Sigmoid colon (tissue), 7 donors: ENCODE results near the gene ESRRB. TPM values are rescaled to one million over a fixed set of nuclear protein-coding genes. Genes with fewer than 3 reads are reported as not detected.
"Not testable (repeated sequence)": the region's sequence is repeated elsewhere in the genome, so short reads cannot be mapped to it uniquely, and the experiment has no call there.

Experiments
- DNase-seq: peaks from one replicate; pipeline ENCODE4 v3.0.0-alpha.2; 2019
- H3K27ac ChIP-seq, 4 donors: fragments of 200-600 bp; sonication (generic); one replicate each; pipeline ENCODE4 v1.5.1; 2016 to 2019; ENCODE audit warnings: mild to moderate bottlenecking in 1 of 4
- H3K27me3 ChIP-seq, 3 donors: fragments of 200-600 bp; sonication (generic); one replicate each; pipeline ENCODE4 v1.5.1; 2019; ENCODE audit warnings: mild to moderate bottlenecking in 1 of 3
- H3K36me3 ChIP-seq, 4 donors: fragments of 200-600 bp; sonication (generic); one replicate each; pipeline ENCODE4 v1.5.1; 2016 to 2019
- H3K4me1 ChIP-seq, 4 donors: fragments of 200-600 bp; sonication (generic); one replicate each; pipeline ENCODE4 v1.5.1; 2017 to 2019
- H3K4me3 ChIP-seq, 4 donors: fragments of 200-600 bp; sonication (generic); one replicate each; pipeline ENCODE4 v1.5.1; 2017 to 2019; ENCODE audit warnings: mild to moderate bottlenecking in 2 of 4, moderate library complexity in 1 of 4
- H3K9me3 ChIP-seq, 4 donors: fragments of 200-600 bp in 3 of 4; sonication (generic) in 3 of 4; one replicate each; pipeline versions ENCODE4 v1.5.1 to v1.6.1; 2013 to 2019
- EP300 ChIP-seq, 4 donors: sonication (generic); formaldehyde crosslinking; IDR thresholded peaks; one replicate each; pipeline ENCODE4 v1.6.1; 2017; ENCODE audit warnings: antibody characterized with exemption in 4 of 4
- POLR2A ChIP-seq, 2 donors: fragments of 450-650 bp; IDR thresholded peaks; one replicate each; pipeline ENCODE4 v1.6.1; 2016; ENCODE audit warnings: antibody characterized with exemption in 2 of 2, mild to moderate bottlenecking in 2 of 2, moderate library complexity in 2 of 2
- POLR2AphosphoS5 ChIP-seq, 4 donors: sonication (generic); formaldehyde crosslinking; IDR thresholded peaks; one replicate each; pipeline ENCODE4 v1.6.1; 2017; ENCODE audit warnings: antibody characterized with exemption in 4 of 4
- WGBS, 2 donors: extraction: QIAGEN DNeasy Blood & Tissue Kit; methylation state at CpG; one replicate each; pipeline ENCODE4 v1.1.7; 2013; 5-methylcytosine and 5-hydroxymethylcytosine counted together
- intact Hi-C: fragments of 100-400 bp; cut with DNase I; formaldehyde crosslinking; loops from one replicate; pipeline ENCODE4 v1.15.1; 2023
- polyA plus RNA-seq, 3 donors: library from polyadenylated mRNA; stranded (reverse); fragments of 200-250 nt; gene quantifications; one replicate each; pipeline ENCODE4 v1.2.3, GENCODE V29; 2013
- total RNA-seq, 4 donors: library from RNA; depleted of rRNA; stranded (reverse); fragments of >200 nt; gene quantifications; one replicate each; pipeline ENCODE4 v1.1.0, GENCODE V29; 2016
- TF ChIP-seq, protein P1 (sequence below), 4 experiments: fragments of 450-650 bp in 3 of 4; fragments of 200-600 bp in 1 of 4; IDR thresholded peaks; one replicate each; pipeline ENCODE4 v1.5.1; 2016 to 2019; ENCODE audit warnings: antibody characterized with exemption in 4 of 4, mild to moderate bottlenecking in 3 of 4, moderate library complexity in 2 of 4
- donor health status: healthy with polysubstance abuse.
- donor health status: Bipolar disorder and iron deficiency.
- donor health status: healthy.

ESRRB gene
- total and polyA plus RNA-seq, 7 donors = under 0.01 to 0.04 TPM; not detected in 5

- intact Hi-C loops = loop anchor here (10.0 kb wide), 1 partner anchor 126 kb away; no protein-coding TSS in a partner anchor
- TF ChIP-seq, protein P1, sequence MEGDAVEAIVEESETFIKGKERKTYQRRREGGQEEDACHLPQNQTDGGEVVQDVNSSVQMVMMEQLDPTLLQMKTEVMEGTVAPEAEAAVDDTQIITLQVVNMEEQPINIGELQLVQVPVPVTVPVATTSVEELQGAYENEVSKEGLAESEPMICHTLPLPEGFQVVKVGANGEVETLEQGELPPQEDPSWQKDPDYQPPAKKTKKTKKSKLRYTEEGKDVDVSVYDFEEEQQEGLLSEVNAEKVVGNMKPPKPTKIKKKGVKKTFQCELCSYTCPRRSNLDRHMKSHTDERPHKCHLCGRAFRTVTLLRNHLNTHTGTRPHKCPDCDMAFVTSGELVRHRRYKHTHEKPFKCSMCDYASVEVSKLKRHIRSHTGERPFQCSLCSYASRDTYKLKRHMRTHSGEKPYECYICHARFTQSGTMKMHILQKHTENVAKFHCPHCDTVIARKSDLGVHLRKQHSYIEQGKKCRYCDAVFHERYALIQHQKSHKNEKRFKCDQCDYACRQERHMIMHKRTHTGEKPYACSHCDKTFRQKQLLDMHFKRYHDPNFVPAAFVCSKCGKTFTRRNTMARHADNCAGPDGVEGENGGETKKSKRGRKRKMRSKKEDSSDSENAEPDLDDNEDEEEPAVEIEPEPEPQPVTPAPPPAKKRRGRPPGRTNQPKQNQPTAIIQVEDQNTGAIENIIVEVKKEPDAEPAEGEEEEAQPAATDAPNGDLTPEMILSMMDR (IDR thresholded peaks at IDR 0.05) = no peak
- no peak for TF ChIP-seq POLR2AphosphoS5 (IDR thresholded peaks at IDR 0.05)
- H3K4me3 ChIP-seq = no peak overlapping the region
- no peak for DNase-seq
- H3K27ac ChIP-seq = no peak overlapping the region
- peaks cover 0 to 2% (median 0%) of the 10 kb centered on the region in 4 donors for H3K9me3 ChIP-seq
- H3K36me3 ChIP-seq = no peaks in the 10 kb centered on the region
- WGBS, 2 donors = 72 to 84% methylated on average over 4 of the region's 4 CpGs
- H3K4me1 ChIP-seq = no peaks in the 10 kb centered on the region
- H3K27me3 ChIP-seq = no peaks in the 10 kb centered on the region
These were observed 142.4 kb downstream of the ESRRB start for GRCh38 chr14:76518366-76518765.

DNA sequence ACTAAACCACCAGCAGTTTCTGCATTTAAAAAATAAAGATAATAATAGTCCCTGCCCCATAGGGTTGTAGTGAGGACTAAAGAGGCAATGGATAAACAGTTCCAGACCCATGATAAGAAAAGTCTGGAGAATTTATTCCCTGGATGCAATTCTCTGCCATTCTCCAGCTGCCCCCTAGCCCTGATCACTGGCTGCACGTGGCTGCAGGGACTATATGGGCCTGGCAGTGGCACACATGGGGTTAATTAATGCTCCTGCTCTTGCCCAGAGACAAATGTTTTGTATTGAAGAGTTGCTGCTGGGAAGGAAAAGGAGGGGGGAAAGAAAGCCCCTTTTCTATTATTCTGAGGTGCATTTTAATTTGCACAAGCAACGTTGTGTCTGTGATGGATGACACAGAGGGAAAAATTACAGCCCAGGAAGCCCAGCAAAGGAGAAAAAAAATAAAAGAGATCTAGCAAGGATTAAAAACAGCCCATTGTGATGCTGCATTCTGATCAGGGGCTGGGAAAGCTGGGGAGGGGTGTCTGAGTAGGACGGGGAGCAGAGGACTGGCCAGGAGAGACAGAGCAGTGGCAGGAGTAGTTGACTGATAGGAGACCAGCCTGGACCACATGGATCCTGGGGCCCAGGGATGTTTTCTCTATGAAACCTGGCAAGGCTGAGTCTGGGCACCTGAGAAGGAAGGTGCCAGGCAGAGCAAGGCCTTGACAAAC is 149.3 kb downstream of the ESRRB start:
- Histone ChIP-seq H3K27ac (no peak overlapping the region), H3K4me3 (no peak overlapping the region), H3K9me3 (peaks cover 0 to 2% (median 0%) of the 10 kb centered on the region in 4 donors), H3K36me3 (no peaks in the 10 kb centered on the region), H3K4me1 (no peaks in the 10 kb centered on the region), H3K27me3 (no peaks in the 10 kb centered on the region)
- TF ChIP-seq EP300 (IDR thresholded peaks at IDR 0.05) = no peak
- TF ChIP-seq, protein P1 (IDR thresholded peaks at IDR 0.05) = no peak
- no peak for TF ChIP-seq POLR2A (IDR thresholded peaks at IDR 0.05)
- TF ChIP-seq POLR2AphosphoS5 (IDR thresholded peaks at IDR 0.05) = no peak
- no peak for DNase-seq
- WGBS, 2 donors = 35 to 44% methylated on average over 3 of the region's 3 CpGs
- intact Hi-C loops = no loop called here

DNA sequence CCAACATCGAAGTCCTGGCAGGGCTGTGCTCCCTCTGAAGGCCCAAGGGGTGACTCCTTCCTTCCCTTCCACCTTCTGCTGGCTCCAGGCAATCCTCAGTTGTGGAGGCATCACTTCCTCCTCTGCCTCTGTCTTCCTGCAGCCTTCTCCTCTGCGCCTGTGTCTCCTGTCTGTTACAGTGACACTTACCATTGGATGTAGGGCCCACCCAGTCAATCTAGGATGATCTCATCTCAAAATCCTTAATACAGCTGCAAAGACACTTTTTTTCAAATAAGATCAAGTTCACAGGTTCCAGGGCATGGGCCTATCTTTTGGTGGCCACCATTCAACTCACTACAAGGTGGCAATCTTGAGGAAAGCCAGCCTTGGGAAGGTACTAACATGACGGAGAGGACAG is 155.1 kb downstream of the ESRRB start:
- Histone ChIP-seq H3K4me1 (no peaks in the 10 kb centered on the region), H3K36me3 (no peaks in the 10 kb centered on the region), H3K4me3 (no peak overlapping the region), H3K27ac (no peak overlapping the region), H3K27me3 (no peaks in the 10 kb centered on the region), H3K9me3 (no peaks in the 10 kb centered on the region)
- 76% methylated on average over 3 of the region's 3 CpGs for WGBS, 2 donors
- intact Hi-C loops = no loop called here
- DNase-seq = no peak
- TF ChIP-seq, protein P1 (IDR thresholded peaks at IDR 0.05) = no peak
- no peak for TF ChIP-seq EP300 (IDR thresholded peaks at IDR 0.05)
- TF ChIP-seq POLR2A (IDR thresholded peaks at IDR 0.05) = no peak
- TF ChIP-seq POLR2AphosphoS5 (IDR thresholded peaks at IDR 0.05) = no peak

DNA sequence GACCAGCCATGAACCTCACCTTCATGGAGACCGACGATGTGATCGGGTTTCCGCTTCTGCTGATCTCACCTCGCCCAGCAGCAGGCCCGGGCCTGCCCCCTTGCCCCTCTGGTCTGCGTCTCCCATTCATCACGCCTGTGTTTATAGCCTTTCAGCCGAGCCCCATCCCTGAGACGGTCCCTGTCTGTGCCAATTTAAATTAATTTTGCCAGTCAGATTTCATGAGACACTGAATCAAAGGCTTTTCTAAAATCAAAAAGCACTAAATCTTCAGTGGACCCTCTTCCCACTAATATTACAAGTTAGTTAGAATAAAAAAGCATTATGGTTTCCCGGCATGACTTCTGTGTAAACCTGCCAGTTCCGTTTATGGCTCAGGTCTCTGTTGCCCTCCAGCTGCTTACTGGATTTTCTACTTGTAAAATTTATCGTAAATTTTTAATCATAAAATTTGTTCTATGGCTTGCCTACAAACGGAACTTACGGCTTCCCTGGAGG is 155.9 kb downstream of the ESRRB start:
- Histone ChIP-seq H3K27ac (no peak overlapping the region), H3K36me3 (no peaks in the 10 kb centered on the region), H3K4me3 (no peak overlapping the region), H3K4me1 (no peaks in the 10 kb centered on the region), H3K9me3 (no peaks in the 10 kb centered on the region), H3K27me3 (no peaks in the 10 kb centered on the region)
- intact Hi-C loops = no loop called here
- DNase-seq = no peak
- TF ChIP-seq POLR2AphosphoS5 (IDR thresholded peaks at IDR 0.05) (no peak), POLR2A (IDR thresholded peaks at IDR 0.05) (no peak), EP300 (IDR thresholded peaks at IDR 0.05) (no peak)
- TF ChIP-seq, protein P1 (IDR thresholded peaks at IDR 0.05) = no peak
- 49 to 68% methylated on average over 15 of the region's 15 CpGs for WGBS, 2 donors

GRCh38 chr14:76536636-76537035 is 160.7 kb downstream of the ESRRB start:
- not testable (repeated sequence) for H3K27me3 ChIP-seq, H3K4me3 ChIP-seq, DNase-seq, H3K36me3 ChIP-seq, H3K9me3 ChIP-seq, H3K27ac ChIP-seq
- intact Hi-C loops = loop anchor here (5.0 kb wide), 1 partner anchor 106 kb away; no protein-coding TSS in a partner anchor
- WGBS, 2 donors = 95 to 96% methylated on average over 25 of the region's 25 CpGs
- H3K4me1 ChIP-seq = peaks cover 0 to 13% (median 10%) of the 10 kb centered on the region in 4 donors
